KG1 (cell line): ENCODE measurements around the gene RAB3GAP1.
"Not testable (repeated sequence)": the region's sequence is repeated elsewhere in the genome, so short reads cannot be mapped to it uniquely, and the experiment has no call there.

ENCODE experiments used
- DNase-seq: peaks from one replicate; lab custom pipeline; 2025; lab: John Stamatoyannopoulos, UW

RAB3GAP1 gene

GRCh38 chr2:135052042-135052876 lies at the start of gene RAB3GAP1:
Gene RAB3GAP1, plus strand, starts transcription at chr2:135052292. Its CDS starts 16 bp downstream, at chr2:135052308.
- DNase-seq = peak; percentile 73

- no peak for DNase-seq
Measured at GRCh38 chr2:135002836-135003235, 49.3 kb upstream of the RAB3GAP1 start.

DNA sequence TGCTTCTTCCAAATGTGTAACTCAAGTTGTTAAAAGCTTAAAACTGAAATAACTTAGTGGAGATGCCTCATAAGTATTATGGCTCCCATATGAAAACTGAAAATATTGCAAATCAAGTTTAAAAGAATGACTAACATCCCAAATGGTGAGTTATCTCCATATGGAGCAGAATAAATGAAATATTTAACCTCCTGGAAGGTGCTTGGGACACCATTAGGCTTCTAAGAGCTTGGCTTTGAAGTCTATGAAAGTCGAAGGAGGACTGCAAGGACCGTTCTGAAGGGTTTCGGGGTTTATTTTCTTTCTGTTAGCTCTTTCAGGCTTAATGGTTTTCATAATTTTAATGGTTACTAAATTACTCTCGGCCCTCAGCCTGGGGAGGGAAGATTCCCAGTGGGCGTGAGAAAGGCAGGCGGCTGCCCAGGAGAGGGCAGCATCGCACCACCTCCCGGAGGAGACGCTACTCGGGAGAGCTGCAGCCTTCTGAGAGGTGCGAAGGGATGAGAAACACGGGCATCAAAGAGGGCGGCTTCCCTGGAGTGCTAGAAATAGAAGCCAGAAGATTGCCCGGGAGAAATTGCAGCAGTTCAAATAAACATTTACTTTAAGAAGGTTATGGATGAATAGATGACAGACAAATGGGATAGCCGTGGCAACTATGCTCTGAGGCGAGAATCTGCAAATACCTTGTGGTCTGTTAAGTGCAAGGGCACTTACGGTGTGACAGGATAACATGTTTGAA lies 47.9 kb upstream of the RAB3GAP1 start:
- peak; percentile 31 for DNase-seq

DNA sequence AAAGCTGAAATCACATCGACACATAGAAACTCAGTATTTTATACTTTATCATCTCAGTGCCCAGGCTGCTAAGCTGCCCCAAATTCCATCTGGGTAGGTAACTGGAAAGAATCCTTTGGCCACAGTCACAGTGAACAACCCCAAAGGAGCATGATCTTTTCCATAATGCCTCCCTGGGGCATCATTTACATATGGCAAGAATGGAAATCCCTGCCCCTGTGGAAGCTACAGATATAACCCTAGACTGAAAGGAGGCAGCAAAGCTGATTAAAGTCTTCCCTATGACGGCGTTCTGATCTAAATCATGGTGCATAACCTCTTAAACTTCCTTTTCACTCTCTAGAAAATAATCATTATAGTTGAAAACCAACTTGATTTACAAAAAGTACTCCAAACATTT lies 46.3 kb upstream of the RAB3GAP1 start:
- no peak for DNase-seq

DNA sequence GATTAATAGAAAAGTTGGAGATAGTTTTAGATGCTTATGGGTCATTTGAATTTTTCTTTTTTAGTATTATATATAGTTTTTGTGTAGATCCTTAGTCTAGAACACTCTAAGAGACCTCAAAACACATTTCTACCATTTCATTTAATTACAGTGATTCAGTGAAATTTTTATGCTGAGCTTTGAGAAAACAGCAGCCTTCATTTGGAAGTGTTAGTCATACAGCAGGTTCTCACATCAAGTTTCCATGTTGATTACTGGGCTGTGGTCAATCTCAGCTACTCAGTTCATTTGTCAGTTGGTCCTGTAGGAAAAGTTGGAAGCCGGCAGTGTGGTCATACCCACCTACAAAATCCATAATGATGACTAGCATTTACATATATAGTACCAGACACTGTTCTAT lies 42.8 kb upstream of the RAB3GAP1 start:
- DNase-seq = no peak

- DNase-seq = no peak
Measured at GRCh38 chr2:135010200-135010942, 41.7 kb upstream of the RAB3GAP1 start.

GRCh38 chr2:135011633-135012032 lies 40.5 kb upstream of the RAB3GAP1 start:
- no peak for DNase-seq

GRCh38 chr2:135021618-135022017 lies 30.5 kb upstream of the RAB3GAP1 start:
- DNase-seq = no peak

DNA sequence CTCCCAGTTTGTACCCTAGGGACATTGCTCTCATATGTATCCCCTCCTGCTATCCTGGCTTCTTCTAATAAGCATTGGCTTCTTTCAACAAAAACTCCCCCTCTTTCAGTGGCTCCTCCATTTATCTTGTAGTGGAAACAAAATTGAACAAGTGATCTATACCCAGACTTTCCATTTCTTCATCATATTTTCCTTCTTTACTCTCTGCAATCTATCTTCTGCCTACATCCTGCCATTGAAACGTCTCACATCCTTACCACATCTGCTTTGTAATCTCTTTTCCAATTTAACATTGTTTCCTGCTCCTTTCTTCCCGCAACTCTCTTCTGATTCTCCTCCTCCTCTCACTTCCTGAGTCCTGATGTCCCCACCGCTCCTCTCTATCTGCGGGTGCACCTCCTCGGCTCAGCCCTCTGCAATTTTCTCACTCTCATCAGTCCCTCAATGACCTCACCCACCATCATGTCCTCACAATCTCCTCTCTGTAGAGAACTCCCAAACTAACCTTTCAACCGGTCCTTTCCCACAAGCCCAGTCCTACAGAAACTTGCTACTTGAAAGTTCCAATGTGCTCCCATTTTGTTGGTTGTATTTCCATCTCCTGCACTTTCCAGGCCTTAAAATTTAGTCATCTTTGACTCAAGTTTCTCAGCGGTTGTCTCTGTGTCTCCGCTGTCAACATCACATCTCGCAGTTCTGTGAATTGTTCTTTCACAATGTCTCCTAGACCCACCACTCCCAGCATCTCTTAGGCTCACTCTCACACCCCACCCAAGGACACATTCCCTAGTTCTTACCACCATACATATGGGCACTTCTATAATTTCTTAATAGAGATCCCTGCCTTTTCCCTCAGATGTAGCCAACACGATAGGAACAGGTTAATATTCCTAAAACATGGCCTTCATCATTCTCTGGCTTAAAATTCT lies 28.9 kb upstream of the RAB3GAP1 start:
- no peak for DNase-seq

DNA sequence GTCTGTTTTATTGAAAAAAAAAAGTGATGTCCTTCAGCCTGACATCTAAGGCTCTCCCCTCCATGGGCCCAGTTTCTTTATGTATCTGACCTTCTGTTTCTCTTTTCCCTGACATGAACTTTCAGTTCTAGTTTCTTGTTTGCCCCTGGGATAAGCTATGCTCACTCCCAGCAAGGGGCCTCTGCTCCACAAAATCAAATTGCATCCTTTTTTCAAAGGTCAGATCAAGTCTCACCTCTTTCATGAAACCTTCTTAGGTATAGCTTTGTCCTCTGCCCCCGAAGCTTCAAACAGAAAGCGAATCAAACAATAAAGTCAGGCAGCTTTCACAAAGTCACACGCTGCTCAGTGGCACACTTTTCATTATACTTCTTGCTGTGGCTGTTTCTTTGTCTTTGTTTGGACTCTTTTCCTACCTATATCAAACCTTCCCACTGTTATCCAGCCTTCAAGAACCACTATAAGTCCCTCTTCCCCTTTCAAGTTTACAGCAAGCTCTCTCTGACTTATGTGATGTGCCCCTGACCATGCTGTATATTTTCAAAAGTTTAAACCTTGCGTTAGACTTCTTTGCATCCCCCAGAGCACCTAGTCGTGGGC lies 28.1 kb upstream of the RAB3GAP1 start:
- no peak for DNase-seq

DNA sequence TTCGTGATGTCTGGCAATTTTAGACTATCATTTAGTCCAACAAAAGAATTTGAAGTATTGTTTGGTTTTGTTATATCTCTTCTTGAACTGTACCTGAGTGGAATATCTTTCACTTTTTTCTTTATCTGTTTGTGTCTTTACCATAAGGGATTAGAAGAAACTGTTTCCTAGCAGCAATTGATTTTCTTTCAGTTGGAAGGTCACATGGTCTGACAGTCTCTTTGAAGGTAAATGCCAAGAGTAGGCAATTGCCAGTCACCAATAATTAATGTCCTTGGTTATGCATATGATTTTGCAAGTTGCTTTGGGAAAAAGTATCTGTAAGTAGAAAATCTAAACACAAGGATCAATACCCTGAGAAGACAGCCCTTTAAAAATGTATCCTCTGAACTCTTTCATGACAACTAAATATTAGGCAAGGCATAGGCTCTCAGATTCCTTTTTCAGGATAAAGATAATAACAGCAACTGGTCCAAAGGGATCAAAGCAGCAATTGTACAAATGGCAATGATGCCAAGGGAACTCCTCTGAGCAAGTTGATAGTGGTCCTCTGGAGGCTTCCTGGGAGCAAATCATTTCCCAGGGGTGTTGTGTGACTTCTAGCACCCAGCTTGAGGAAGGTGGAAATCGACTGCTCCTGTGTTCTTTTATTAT lies 22.5 kb upstream of the RAB3GAP1 start:
- no peak for DNase-seq

DNA sequence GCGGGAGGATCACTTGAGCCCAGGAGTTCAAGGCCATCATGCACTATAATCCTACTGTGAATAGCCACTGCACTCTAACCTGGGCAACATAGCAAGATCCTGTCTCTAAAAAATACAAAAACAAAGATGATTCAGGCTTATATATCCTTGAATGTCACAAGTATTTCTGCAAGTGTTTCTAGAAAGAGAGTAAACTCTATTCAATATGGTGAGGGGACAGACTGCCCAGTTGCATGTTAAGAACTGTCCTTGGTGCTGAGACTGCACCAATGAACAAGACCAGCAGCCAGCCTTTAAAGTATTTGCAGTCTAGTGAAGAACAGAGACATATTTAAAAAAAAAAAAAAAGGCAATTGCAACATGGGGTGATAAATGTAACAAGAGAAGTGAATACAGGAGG lies 21.3 kb upstream of the RAB3GAP1 start:
- no peak for DNase-seq

- not testable (repeated sequence) for DNase-seq
Measured at GRCh38 chr2:135033216-135033615, 18.9 kb upstream of the RAB3GAP1 start.

DNA sequence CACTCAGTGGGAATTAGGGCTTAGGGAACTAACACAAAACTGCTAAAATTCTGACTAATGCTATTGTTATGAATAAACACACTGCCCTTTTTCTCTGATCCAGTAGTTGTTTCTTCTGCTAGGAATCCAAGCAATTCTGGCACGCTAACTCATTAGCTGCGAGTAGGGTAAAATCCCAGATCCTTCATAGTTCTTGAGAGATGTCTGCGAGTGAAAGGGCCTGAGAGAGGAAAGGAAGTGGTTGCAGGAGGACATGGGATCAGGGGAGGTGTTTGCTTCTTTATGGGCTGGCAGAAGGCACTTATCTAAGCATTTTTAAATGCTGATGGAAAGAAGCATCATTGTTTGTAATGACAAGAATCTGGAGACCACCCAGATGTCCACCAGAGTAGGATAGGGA lies 14.3 kb upstream of the RAB3GAP1 start:
- no peak for DNase-seq

DNA sequence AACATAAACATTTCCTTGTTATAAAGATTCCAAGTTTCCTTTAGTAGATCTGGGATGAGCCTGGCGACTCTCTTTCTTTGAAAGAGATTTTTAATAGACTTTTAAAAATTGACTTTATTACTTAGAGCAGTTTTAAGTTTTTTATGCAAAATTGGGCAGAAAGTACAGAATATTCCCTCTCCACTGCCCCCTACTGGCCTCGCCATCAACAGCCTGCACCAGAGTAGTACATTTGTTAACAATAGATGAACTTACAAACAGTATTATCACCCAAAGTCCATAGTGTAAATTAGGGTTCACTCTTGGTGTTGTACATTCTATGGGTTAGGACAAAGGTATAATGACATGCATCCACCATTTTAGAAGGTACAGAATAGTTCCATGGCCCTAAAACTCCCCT lies 8.7 kb upstream of the RAB3GAP1 start:
- no peak for DNase-seq

- DNase-seq = no peak
Measured at GRCh38 chr2:135047300-135047699, 4.8 kb upstream of the RAB3GAP1 start, which contains the start of gene MAP3K19. Gene MAP3K19, minus strand, starts transcription at chr2:135047447. Its CDS starts 22,800 bp downstream, at chr2:135024647.

- no peak for DNase-seq
Measured at GRCh38 chr2:135048122-135048521, 4.0 kb upstream of the RAB3GAP1 start.

DNA sequence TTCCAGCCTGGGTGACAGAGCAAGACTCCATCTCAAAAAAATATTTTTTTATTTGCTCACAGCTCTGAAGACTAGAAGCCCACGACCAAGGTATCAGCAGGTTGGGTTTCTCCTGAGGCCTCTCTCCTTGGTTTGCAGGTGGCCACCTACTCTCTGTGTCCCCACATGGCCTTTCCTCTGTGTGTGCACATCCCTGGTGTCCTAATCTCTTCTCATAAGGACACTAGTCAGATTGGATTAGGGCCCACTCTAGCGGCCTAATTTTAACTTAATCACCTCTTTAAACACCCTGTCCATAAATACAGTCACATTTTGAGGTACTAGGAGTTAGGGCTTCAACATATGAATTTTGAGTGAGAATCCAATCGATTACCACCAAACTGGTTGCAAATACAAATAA lies 2.0 kb upstream of the RAB3GAP1 start:
- DNase-seq = no peak

- DNase-seq = no peak
Measured at GRCh38 chr2:135050684-135051083, 1.4 kb upstream of the RAB3GAP1 start.

DNA sequence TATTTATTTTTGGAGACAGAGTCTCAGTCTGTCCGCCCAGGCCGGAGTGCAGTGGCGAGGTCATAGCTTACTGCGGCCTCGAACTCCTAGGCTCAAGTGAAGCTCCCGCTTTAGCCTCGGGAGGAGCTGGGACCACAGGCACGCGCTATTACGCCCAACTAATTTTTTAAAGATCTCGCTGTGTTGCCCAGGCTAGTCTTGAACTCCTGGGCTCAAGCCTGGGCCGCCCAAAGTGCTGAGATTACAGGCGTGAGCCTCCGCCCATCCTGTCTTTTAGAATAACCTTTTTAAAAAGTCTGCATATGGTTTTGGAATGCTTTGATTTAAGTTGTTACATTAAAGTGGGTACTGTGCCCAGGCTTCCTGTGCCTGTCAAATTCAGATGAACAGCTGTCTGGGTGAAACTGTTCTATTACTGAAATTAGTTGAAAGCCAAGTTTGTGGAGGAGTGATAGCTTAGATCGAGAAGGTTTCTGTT lies 944 bp downstream of the RAB3GAP1 start:
- DNase-seq = no peak
